HG03159 (cell line): ENCODE results near the gene CEP78.
A peak's percentile ranks its signal among the peaks of the same experiment; 100 is the strongest.
"Not testable (repeated sequence)": the region's sequence is repeated elsewhere in the genome, so short reads cannot be mapped to it uniquely, and the experiment has no call there.

Source experiments
- ATAC-seq: cut with Tn5 transposase; IDR thresholded peaks from one replicate; pipeline ENCODE4 v1.9.1; 2021; ENCODE audit warnings: mild to moderate bottlenecking, moderate library complexity; ENCODE audit not compliant: unreplicated experiment

CEP78 gene, protein sequence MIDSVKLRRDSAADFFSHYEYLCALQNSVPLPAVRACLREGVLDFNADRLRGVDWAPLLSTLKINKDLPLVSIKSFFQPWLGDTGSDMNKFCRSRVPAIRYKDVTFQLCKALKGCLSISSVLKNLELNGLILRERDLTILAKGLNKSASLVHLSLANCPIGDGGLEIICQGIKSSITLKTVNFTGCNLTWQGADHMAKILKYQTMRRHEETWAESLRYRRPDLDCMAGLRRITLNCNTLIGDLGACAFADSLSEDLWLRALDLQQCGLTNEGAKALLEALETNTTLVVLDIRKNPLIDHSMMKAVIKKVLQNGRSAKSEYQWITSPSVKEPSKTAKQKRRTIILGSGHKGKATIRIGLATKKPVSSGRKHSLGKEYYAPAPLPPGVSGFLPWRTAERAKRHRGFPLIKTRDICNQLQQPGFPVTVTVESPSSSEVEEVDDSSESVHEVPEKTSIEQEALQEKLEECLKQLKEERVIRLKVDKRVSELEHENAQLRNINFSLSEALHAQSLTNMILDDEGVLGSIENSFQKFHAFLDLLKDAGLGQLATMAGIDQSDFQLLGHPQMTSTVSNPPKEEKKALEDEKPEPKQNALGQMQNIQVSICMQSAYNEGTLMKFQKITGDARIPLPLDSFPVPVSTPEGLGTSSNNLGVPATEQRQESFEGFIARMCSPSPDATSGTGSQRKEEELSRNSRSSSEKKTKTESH

DNA sequence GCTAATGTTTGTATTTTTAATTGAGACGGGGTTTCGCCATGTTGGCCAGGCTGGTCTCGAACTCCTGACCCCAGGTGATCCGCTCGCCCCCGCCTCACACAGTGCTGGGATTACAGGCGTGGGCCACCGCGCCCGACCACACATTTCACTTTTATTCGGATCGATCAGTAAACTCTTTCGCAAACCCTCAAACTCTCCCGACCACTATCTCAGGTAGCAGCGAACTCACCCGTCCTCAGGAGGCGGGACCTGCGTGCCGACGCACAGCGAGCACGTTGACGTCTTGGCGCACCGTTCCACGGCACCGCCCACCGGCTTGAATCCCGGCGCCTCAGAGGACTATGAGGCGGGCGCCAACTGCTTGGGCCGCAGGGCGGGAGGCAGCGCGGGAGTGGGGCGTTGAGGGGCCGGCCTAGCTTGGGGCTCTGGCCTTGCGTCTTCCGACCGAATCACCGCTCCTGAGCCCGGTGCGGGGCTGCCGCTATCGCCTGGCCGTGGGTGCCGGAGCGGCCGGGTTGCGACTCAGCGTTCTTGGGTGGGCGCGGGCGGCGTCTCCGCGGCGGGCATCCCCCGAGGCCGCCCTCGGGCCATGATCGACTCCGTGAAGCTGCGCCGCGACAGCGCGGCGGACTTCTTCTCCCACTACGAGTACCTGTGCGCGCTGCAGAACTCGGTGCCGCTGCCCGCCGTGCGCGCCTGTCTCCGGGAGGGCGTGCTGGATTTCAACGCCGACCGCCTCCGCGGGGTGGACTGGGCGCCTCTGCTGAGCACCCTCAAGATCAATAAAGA, at the start of gene CEP78:
TSS of gene CEP78 (plus strand) at position 314 of the 789 bp plus-strand sequence. CDS start at position 590, 276 bp downstream.
- peak; percentile 99 for ATAC-seq

DNA sequence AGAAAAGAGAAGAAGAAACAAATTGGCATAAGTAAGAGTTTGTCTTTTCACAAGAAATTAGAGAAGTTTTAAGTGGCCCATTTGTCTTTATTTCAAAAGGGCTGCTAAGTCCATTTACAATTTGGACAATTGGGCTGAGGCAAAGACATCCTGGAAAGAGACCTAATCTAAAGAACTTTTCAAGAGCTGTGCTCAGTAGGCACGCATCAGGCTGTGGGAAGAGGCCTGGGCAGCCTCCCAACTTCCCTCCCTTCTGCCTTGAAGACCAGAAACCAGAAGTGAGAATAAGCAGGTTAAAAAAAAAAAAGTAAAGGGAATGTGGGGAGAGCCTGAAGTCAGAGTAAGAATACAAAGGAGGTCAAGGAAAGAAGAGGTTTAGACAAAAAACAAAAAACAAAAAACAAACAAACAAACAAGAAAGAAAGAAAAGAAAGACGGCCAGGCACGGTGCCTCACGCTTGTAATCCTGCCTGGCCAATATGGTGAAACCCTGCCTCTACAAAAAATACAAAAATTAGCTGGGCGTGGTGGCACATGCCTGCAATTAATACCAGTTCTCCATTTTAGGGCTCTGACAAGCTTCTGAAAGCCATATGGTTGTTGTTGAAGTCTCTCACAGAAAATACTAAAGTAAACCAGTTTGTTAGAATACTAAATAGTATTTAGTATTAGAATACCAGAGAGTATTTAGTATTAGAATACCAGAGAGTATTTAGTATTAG, 48.0 kb upstream of the CEP78 start:
- ATAC-seq, result no peak

- ATAC-seq, result no peak
Measured at GRCh38 chr9:78188594-78188993, 47.3 kb upstream of the CEP78 start.

DNA sequence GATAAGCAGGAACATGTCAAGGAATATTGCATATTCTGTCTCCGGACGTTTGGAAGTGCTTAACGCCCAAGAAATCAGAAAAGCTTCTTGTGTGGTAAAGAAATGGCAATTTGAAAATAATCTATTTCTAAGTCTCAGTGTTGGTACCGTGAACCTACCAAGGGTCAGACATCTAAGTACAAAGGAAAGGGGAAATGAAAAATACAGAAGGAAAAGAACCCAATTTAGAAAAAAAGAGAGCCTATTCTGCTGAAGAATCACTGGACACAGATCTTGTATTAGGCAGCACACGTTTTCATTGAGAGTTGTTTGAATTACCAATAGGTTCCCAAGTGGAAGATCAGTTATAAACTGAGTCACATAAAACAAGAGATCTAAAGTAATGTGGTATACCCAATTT, 46.9 kb upstream of the CEP78 start:
- no peak for ATAC-seq

- ATAC-seq, result no peak
Measured at GRCh38 chr9:78189461-78189860, 46.4 kb upstream of the CEP78 start.

DNA sequence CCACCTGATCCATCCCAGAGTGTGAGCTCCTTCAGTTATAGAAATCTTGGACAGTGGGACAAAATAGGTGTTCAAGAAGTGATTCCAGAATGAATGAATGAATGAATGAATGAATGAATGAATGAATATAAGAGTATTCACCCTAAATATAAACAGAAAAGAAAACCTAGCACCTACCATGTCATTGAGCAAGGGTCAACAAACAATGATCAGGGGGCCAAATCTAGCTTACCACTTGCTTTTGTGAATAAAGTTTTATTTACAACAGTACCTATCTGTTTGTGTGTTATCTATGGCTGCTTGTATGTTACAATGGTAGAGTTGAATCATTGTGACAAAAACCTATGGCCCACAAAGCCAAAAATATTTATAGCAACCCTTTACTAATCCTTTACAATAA, 43.9 kb upstream of the CEP78 start:
- no peak for ATAC-seq

DNA sequence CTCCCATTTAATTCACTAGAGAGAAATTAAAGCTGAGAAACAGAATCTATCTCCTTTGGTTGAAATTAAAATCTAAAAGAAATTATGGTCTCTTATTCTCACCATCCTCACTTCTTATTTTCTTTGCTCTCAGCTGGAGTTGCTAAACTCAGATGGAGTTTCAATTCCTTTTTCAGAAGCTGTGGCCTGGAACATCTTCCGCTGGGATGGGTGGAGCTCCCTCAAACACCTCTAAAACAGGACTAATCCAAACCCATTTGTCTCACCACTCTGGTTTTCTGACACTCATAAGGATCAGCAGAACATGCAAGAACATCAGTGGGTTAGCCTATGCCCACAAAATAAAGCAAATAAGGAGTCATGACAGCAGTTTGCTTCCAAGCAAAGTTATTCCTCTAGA, 39.6 kb upstream of the CEP78 start:
- ATAC-seq, result no peak

GRCh38 chr9:78201158-78201777, 34.6 kb upstream of the CEP78 start:
- ATAC-seq, result peak; percentile 73

- no peak for ATAC-seq
Measured at GRCh38 chr9:78207319-78207718, 28.6 kb upstream of the CEP78 start.

DNA sequence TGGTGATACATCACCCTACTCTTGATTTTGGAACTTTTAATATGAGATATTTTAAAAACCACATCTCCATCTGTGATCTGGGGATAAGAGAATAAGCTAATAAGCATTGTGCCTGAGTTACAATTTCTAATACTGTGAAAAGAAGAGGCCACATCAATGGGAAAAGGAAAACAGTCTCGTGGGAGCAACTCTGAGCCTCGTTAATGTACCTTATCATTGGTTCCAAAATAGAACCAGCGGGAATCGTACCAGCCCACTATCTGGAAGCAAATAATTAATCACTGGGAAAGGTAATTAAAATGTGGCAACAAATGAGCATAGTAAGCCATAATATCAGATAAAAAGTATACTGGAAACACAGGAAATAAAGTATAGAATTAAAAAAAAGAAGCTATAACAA, 28.0 kb upstream of the CEP78 start:
- no peak for ATAC-seq

GRCh38 chr9:78209127-78209526, 26.7 kb upstream of the CEP78 start:
- ATAC-seq, result no peak

GRCh38 chr9:78210841-78211301, 25.0 kb upstream of the CEP78 start:
- ATAC-seq, result peak; percentile 60

DNA sequence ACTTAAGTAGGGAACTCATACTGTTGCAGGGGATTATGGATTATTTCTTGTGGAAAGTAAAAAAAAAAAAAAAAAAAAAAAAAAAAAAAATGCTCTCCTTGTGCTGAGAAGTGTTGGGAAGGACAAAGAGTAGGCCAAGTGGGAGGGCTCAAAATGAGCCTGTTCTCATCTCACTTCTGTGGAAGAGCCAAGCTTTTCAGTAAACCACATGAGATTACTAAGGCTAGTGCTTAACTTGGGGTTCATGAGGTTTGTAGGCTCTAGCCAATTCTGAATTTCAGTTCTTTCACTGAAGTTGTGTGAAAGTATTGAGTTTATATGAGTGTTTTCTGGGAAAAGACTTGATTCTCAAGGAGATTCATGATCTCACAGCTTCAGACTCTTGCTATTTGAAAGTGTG, 23.0 kb upstream of the CEP78 start:
- no peak for ATAC-seq

- ATAC-seq, result peak; percentile 50
Measured at GRCh38 chr9:78213712-78214111, 22.2 kb upstream of the CEP78 start.

DNA sequence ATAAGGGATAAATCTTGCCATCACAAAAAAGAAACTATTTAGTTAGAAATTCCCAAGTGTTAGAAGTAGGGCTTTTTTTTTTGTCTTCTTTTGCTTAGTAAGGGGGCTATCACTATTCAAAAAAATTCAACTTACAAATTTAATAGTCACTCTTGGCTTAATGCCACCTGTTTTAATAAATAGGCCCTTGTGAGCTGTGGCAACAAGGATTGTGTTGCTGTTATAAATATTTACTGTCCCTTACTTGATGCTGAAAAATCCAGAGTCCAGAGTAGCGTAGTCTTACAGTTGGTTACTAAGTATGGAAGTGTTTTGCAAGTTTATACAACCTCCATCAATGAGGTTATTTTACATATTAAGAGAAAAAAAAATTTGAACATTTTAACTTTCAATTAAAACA, 21.4 kb upstream of the CEP78 start:
- ATAC-seq, result no peak

DNA sequence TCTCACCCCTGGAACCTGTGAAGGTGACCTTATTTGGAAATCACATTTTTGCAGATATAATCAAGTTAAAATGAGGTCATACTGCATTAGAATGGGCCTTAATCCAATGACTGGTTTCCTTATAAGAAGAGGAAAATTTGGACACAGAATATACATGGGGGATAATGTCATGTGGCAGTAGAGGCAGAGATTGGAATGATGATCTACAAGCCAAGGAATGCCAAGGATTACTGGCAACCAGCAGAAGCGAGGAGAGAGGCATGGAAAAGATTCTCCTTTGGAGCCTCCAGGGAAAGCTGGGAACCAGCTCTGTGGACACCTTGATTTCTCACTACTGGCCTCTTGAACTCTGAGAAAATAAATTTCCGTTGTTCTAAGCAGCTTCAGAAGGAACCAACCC, 20.2 kb upstream of the CEP78 start:
- no peak for ATAC-seq

- ATAC-seq, result no peak
Measured at GRCh38 chr9:78218890-78219289, 17.0 kb upstream of the CEP78 start.

DNA sequence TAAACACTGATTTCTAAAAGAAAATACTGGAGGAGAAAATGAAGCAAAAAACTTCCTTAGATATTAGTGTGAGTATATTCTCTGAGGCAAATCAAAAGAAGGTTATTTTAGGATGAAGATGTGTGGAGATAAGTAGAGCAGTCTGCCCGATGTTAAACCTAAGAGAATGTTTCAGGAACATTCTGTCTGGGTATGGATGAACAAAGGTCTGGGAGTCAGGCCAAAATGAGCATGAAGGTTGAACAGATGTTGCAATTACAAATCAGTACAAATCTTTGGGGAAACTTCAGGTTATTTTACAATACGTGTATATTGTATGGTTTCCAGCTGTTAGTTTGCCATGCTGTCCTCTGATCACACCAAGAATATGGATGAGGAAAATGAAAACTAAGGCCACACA, 14.4 kb upstream of the CEP78 start:
- ATAC-seq, result no peak

DNA sequence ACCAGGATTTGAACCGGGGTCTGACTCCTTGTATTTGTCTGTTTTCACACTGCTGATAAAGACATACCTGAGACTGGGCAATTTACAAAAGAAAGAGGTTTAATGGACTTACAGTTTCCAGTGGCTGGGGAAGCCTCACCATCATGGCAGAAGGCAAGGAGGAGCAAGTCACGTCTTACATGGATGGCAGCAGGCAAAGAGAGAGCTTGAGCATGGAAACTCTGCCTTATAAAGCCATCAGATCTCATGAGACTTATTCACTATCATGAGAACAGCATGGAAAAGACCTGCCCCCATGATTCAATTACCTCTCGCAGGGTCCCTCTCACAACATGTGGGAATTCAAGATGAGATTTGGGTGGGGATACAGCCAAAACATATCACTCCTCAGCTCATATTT, 14.0 kb upstream of the CEP78 start:
- ATAC-seq, result not testable (repeated sequence)

- ATAC-seq, result no peak
Measured at GRCh38 chr9:78230761-78231160, 5.1 kb upstream of the CEP78 start.
